DND-41 (cell line): ENCODE measurements around the gene SLC39A5.

ENCODE experiments used
- ATAC-seq: fragments of 200-7000 bp; cut with Tn5 transposase; 3 replicates; pipeline ENCODE4 v1.9.1; 2021; ENCODE audit warnings: low read depth; ENCODE audit not compliant: insufficient read depth
- DNase-seq: peaks from one replicate; pipeline ENCODE4 v3.0.0-alpha.2; 2020
- H2AFZ ChIP-seq: 2 replicates; pipeline ENCODE4 v1.6.0; 2012; ENCODE audit warnings: low read depth, low read length
- H3K27ac ChIP-seq: 2 replicates; pipeline ENCODE4 v1.5.1; 2012; ENCODE audit warnings: low read length, inconsistent platforms
- H3K27me3 ChIP-seq: fragments of 200-600 bp; sonication (generic); 2 replicates; pipeline ENCODE4 v1.6.0; 2012; ENCODE audit warnings: low read length, mild to moderate bottlenecking, inconsistent platforms; ENCODE audit not compliant: insufficient read depth, poor library complexity
- H3K36me3 ChIP-seq: 2 replicates; pipeline ENCODE4 v1.5.1; 2012; ENCODE audit warnings: low read length, inconsistent platforms; ENCODE audit not compliant: insufficient read depth
- H3K4me1 ChIP-seq: 2 replicates; pipeline ENCODE4 v1.5.1; 2012; ENCODE audit warnings: mild to moderate bottlenecking, low read length; ENCODE audit not compliant: insufficient read depth
- H3K4me2 ChIP-seq: 2 replicates; pipeline ENCODE4 v1.6.0; 2012; ENCODE audit warnings: mild to moderate bottlenecking, moderate library complexity, low read length, inconsistent platforms; ENCODE audit not compliant: insufficient read depth
- H3K4me3 ChIP-seq, 2 experiments: fragments of 200-600 bp in 1 of 2; shearing (Covaris generic) in 1 of 2; 2 replicates each; pipeline ENCODE4 v1.5.1; 2012 to 2016; ENCODE audit warnings: inconsistent platforms in 2 of 2, low read length in 2 of 2, mild to moderate bottlenecking in 2 of 2, low read depth in 1 of 2, moderate library complexity in 1 of 2
- H3K79me2 ChIP-seq: 2 replicates; pipeline ENCODE4 v1.6.0; 2012; ENCODE audit warnings: low read length, inconsistent platforms; ENCODE audit not compliant: insufficient read depth
- H3K9ac ChIP-seq: 2 replicates; pipeline ENCODE4 v1.6.0; 2012; ENCODE audit warnings: low read depth, mild to moderate bottlenecking, inconsistent platforms, low read length, moderate library complexity
- H3K9me3 ChIP-seq: 2 replicates; pipeline ENCODE4 v1.5.1; 2012; ENCODE audit warnings: low read length, moderate library complexity, mild to moderate bottlenecking, inconsistent platforms; ENCODE audit not compliant: insufficient read depth, severe bottlenecking
- H4K20me1 ChIP-seq: 2 replicates; pipeline ENCODE4 v1.6.0; 2012; ENCODE audit warnings: low read length; ENCODE audit not compliant: insufficient read depth
- CTCF ChIP-seq: IDR thresholded peaks from 2 replicates; pipeline ENCODE4 v1.5.1; 2012; ENCODE audit warnings: borderline replicate concordance, low read length, moderate library complexity, mild to moderate bottlenecking; ENCODE audit not compliant: poor library complexity, severe bottlenecking; ENCODE audit errors: extremely low read depth
- EZH2 ChIP-seq: IDR thresholded peaks from 3 replicates; pipeline ENCODE4 v1.6.1; 2012; ENCODE audit warnings: borderline replicate concordance, low read depth, mild to moderate bottlenecking, moderate library complexity, low read length, inconsistent platforms; ENCODE audit not compliant: severe bottlenecking

The SLC39A5 gene

GRCh38 chr12:56197921-56198635, 31.8 kb upstream of the SLC39A5 start:
- Histone ChIP-seq H4K20me1 (no peaks in the 10 kb centered on the region), H3K27ac (no peak overlapping the region), H3K27me3 (no peaks in the 10 kb centered on the region), H3K4me2 (no peak overlapping the region), H2AFZ (no peak overlapping the region), H3K9me3 (no peaks in the 10 kb centered on the region), H3K4me1 (peaks cover 5% of the 10 kb centered on the region), H3K9ac (no peak overlapping the region), H3K79me2 (no peaks in the 10 kb centered on the region), H3K36me3 (no peaks in the 10 kb centered on the region), H3K4me3 (no peak overlapping the region)
- TF ChIP-seq EZH2 (no peak), CTCF (no peak)
- DNase-seq (no peak), ATAC-seq (no peak)

GRCh38 chr12:56198836-56199235, 31.0 kb upstream of the SLC39A5 start:
- no peak for ATAC-seq
- Histone ChIP-seq H3K4me3 (no peak overlapping the region), H3K79me2 (no peaks in the 10 kb centered on the region), H3K9me3 (no peaks in the 10 kb centered on the region), H4K20me1 (no peaks in the 10 kb centered on the region), H3K9ac (no peak overlapping the region), H3K27me3 (no peaks in the 10 kb centered on the region), H3K4me1 (no peaks in the 10 kb centered on the region), H2AFZ (no peak overlapping the region), H3K4me2 (no peak overlapping the region), H3K27ac (no peak overlapping the region), H3K36me3 (no peaks in the 10 kb centered on the region)
- no peak for TF ChIP-seq EZH2
- no peak for DNase-seq

GRCh38 chr12:56202366-56202765, 27.5 kb upstream of the SLC39A5 start:
- Histone ChIP-seq H3K36me3 (peaks cover 20% of the 10 kb centered on the region), H3K27ac (no peak overlapping the region), H3K27me3 (no peaks in the 10 kb centered on the region), H4K20me1 (no peaks in the 10 kb centered on the region), H3K4me2 (no peak overlapping the region), H3K9me3 (no peaks in the 10 kb centered on the region), H2AFZ (no peak overlapping the region), H3K4me1 (no peaks in the 10 kb centered on the region), H3K79me2 (no peaks in the 10 kb centered on the region), H3K4me3 (no peak overlapping the region), H3K9ac (no peak overlapping the region)
- DNase-seq, result no peak
- TF ChIP-seq EZH2, result no peak
- no peak for TF ChIP-seq CTCF
- ATAC-seq, result no peak

GRCh38 chr12:56202838-56203237, 27.0 kb upstream of the SLC39A5 start:
- Histone ChIP-seq H2AFZ (no peak overlapping the region), H3K9me3 (no peaks in the 10 kb centered on the region), H4K20me1 (no peaks in the 10 kb centered on the region), H3K79me2 (no peaks in the 10 kb centered on the region), H3K27ac (no peak overlapping the region), H3K9ac (no peak overlapping the region), H3K27me3 (no peaks in the 10 kb centered on the region), H3K4me2 (no peak overlapping the region), H3K36me3 (peaks cover 24% of the 10 kb centered on the region), H3K4me1 (no peaks in the 10 kb centered on the region), H3K4me3 (no peak overlapping the region)
- DNase-seq, result no peak
- ATAC-seq, result no peak
- TF ChIP-seq EZH2 (no peak), CTCF (no peak)
